ENCODE data around the gene AFAP1.

- no peak for TF ChIP-seq CTCF (conservative IDR thresholded peaks at IDR 0.05; ENCODE audit: low read length)
- no peak for TF ChIP-seq EZH2phosphoT487 (IDR thresholded peaks at IDR 0.05; ENCODE audit: borderline replicate concordance)
These were observed 20.5 kb upstream of the AFAP1 start for GRCh38 chr4:7960017-7960789.

Measured in Loucy (cell line).